CD4-positive, alpha-beta T cell (primary cell): ENCODE results near the gene SLC25A29. TPM values are rescaled to one million over a fixed set of nuclear protein-coding genes. Genes with fewer than 3 reads are reported as not detected.
A peak's percentile ranks its signal among the peaks of the same experiment; 100 is the strongest.

Experiments used
- ATAC-seq: fragments of 200-7000 bp; cut with Tn5 transposase; one replicate; pipeline ENCODE4 v1.10.0; 2022; ENCODE audit warnings: mild to moderate bottlenecking; ENCODE audit not compliant: poor library complexity
- CTCF ChIA-PET: fragments of 350-600 bp; sonication (Branson Sonifier 250); formaldehyde crosslinking; loops from one replicate; lab custom pipeline; 2021; ENCODE audit warnings: antibody characterized with exemption, inconsistent platforms; lab: Charles Lee
- POLR2A ChIA-PET: fragments of 350-600 bp; sonication (Branson Sonifier 250); formaldehyde crosslinking; loops from one replicate; lab custom pipeline; 2021; ENCODE audit warnings: antibody characterized with exemption, inconsistent platforms; lab: Charles Lee
- DNase-seq, 14 experiments: peaks; one replicate each; pipeline ENCODE4 v3.0.0-alpha.2; 2013 to 2020; ENCODE audit warnings: mixed read lengths in 2 of 14
- H3K27ac ChIP-seq, 2 donors: one replicate each; pipeline versions ENCODE4 v1.5.1 to v1.7.0; 2013; ENCODE audit warnings: low read length in 2 of 2, low read depth in 1 of 2, mild to moderate bottlenecking in 1 of 2
- H3K27me3 ChIP-seq, 2 experiments: 1 replicate in 1 of 2; 2 replicates in 1 of 2; pipeline versions ENCODE4 v1.6.1 to v1.7.0; 2013; ENCODE audit warnings: low read length in 2 of 2, control low read depth in 1 of 2, mild to moderate bottlenecking in 1 of 2, moderate library complexity in 1 of 2; ENCODE audit not compliant: insufficient read depth in 2 of 2, control insufficient read depth in 1 of 2
- H3K36me3 ChIP-seq: one replicate; pipeline ENCODE4 v1.6.1; 2013; ENCODE audit warnings: low read length, control low read depth; ENCODE audit not compliant: insufficient read depth
- H3K4me1 ChIP-seq: one replicate; pipeline ENCODE4 v1.6.1; 2013; ENCODE audit warnings: low read length, control low read depth; ENCODE audit not compliant: insufficient read depth
- H3K4me3 ChIP-seq: one replicate; pipeline ENCODE4 v1.5.1; 2013; ENCODE audit warnings: mild to moderate bottlenecking, low read length, moderate library complexity
- H3K9me3 ChIP-seq, 2 experiments: 1 replicate in 1 of 2; 2 replicates in 1 of 2; pipeline versions ENCODE4 v1.6.1 to v1.7.0; 2013; ENCODE audit warnings: low read length in 2 of 2, mild to moderate bottlenecking in 2 of 2, control low read depth in 1 of 2, moderate library complexity in 1 of 2; ENCODE audit not compliant: control insufficient read depth in 1 of 2, insufficient read depth in 1 of 2
- H3K27ac Mint-ChIP-seq: one replicate; pipeline ENCODE4 v1.8.0; 2020; ENCODE audit warnings: mixed read lengths
- H3K27me3 Mint-ChIP-seq: one replicate; pipeline ENCODE4 v1.8.0; 2021; ENCODE audit warnings: mixed read lengths
- H3K36me3 Mint-ChIP-seq: one replicate; pipeline ENCODE4 v1.8.0; 2021; ENCODE audit warnings: low read depth, mixed read lengths
- H3K4me1 Mint-ChIP-seq: one replicate; pipeline ENCODE4 v1.8.0; 2021; ENCODE audit warnings: low read depth, mixed read lengths
- H3K4me3 Mint-ChIP-seq: one replicate; pipeline ENCODE4 v1.8.0; 2020; ENCODE audit warnings: mild to moderate bottlenecking, mixed read lengths
- H3K9me3 Mint-ChIP-seq: one replicate; pipeline ENCODE4 v1.8.0; 2020; ENCODE audit warnings: mixed read lengths
- intact Hi-C, 2 experiments: fragments of 100-400 bp; cut with DNase I in 1 of 2; cut with micrococcal nuclease in 1 of 2; formaldehyde crosslinking; loops; one replicate each; pipeline versions ENCODE4 v1.15.1 to v1.9.0; 2023 to 2025; cut with DNase I, micrococcal nuclease
- total RNA-seq, 174 experiments: library from RNA in 2 of 174; stranded (reverse) in 2 of 174; gene quantifications; one replicate each; pipeline ENCODE4 v1.2.3 and lab custom pipeline; 2021 to 2026
- TF ChIP-seq, protein P1 (sequence below): fragments of 200-600 bp; IDR thresholded peaks from one replicate; pipeline ENCODE4 v1.8.0; 2022; ENCODE audit warnings: antibody characterized with exemption, mild to moderate bottlenecking

The SLC25A29 gene
- total RNA-seq, 2 experiments from 2014 or later, result 2.5 TPM

DNA sequence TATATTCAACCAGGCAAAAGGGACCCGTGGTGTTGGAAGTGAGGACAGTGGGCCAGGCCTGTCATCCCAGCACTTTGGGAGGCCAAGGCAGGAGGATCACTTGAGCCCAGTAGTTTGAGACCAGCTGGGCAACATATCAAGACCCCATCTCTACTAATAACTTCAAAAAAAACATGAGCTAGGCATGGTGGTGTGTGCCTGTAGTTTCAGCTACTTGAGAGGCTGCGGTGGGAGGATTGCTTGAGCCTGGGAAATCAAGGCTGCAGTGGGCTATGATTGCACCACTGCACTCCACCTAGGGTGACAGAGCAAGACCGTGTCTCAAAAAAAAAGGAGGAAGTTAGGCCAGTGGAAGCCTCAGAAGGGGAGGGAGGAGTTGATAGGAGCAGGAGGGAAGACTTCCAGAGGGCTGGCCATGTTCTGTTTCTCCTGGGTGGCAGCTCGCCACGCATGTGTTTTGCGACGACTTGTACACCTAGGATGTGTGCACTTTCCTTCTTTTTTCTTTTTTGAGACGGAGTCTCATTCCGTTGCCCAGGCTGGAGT is 10.1 kb downstream of the SLC25A29 start:
- Histone ChIP-seq H3K9me3 (no peaks in the 10 kb centered on the region), H3K4me1 (peaks cover 7% of the 10 kb centered on the region), H3K27ac (no peak overlapping the region), H3K27me3 (no peaks in the 10 kb centered on the region), H3K4me3 (no peak overlapping the region), H3K36me3 (peaks cover 6% of the 10 kb centered on the region)
- DNase-seq (peak in 1 of 14 experiments; percentile 22), ATAC-seq (no peak)
- intact Hi-C loops, result no loop called here
- Mint-ChIP-seq H3K27ac (no peak overlapping the region), H3K36me3 (no peaks in the 10 kb centered on the region), H3K9me3 (no peaks in the 10 kb centered on the region), H3K27me3 (no peaks in the 10 kb centered on the region), H3K4me3 (no peak overlapping the region), H3K4me1 (no peaks in the 10 kb centered on the region)
- ChIA-PET POLR2A (no interaction called here), CTCF (interaction anchor here (2.5 kb wide), 1 partner anchor 11 kb away, joined by 8 read pairs; no protein-coding TSS in a partner anchor)
- TF ChIP-seq, protein P1, sequence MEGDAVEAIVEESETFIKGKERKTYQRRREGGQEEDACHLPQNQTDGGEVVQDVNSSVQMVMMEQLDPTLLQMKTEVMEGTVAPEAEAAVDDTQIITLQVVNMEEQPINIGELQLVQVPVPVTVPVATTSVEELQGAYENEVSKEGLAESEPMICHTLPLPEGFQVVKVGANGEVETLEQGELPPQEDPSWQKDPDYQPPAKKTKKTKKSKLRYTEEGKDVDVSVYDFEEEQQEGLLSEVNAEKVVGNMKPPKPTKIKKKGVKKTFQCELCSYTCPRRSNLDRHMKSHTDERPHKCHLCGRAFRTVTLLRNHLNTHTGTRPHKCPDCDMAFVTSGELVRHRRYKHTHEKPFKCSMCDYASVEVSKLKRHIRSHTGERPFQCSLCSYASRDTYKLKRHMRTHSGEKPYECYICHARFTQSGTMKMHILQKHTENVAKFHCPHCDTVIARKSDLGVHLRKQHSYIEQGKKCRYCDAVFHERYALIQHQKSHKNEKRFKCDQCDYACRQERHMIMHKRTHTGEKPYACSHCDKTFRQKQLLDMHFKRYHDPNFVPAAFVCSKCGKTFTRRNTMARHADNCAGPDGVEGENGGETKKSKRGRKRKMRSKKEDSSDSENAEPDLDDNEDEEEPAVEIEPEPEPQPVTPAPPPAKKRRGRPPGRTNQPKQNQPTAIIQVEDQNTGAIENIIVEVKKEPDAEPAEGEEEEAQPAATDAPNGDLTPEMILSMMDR, result no peak

DNA sequence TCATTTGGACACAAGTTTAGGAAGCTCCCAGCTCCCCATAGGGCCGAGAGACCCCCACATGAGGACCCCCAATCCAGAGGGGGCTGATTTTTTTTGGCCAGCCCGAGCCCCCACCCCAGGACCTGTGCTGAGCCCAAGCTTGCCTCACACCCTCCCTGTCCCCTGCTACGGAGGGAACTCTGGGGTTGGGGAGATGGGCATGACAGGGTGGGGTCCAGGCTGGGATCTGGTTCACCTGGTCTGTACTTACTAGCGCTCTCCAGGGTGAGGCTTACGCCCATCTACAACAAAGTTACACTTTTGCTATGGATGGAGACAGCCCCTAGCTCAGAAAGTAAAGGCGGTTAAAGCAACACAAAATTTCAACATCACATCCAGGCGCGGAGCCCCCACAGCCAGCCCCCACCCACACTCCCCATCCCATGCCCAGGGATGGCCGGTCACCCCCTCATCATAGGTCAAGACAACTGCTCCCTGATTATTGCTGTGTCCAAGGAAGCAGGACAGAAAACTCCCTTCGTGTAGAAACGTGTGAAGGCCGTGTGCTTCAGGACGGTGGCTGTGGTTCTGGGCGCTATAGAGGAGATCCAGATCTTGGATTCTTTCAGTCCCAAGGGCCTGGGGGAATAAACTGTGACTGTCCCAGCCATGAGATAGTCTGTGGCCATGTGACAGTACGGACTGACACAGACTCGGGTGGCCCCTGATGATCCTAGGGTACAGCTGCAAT is 10.7 kb downstream of the SLC25A29 start:
- H3K27ac ChIP-seq, result no peak overlapping the region
- no peaks in the 10 kb centered on the region for H3K4me1 Mint-ChIP-seq
- no peak for ATAC-seq
- no peak overlapping the region for H3K4me3 ChIP-seq
- H3K27ac Mint-ChIP-seq, result no peak overlapping the region
- no peaks in the 10 kb centered on the region for H3K27me3 Mint-ChIP-seq
- no peaks in the 10 kb centered on the region for H3K9me3 ChIP-seq
- H3K27me3 ChIP-seq, result no peaks in the 10 kb centered on the region
- H3K9me3 Mint-ChIP-seq, result no peaks in the 10 kb centered on the region
- ChIA-PET POLR2A (no interaction called here), CTCF (interaction anchor here (2.5 kb wide), 1 partner anchor 10 kb away, joined by 8 read pairs; no protein-coding TSS in a partner anchor)
- H3K4me3 Mint-ChIP-seq, result no peak overlapping the region
- TF ChIP-seq, protein P1, result no peak
- no peak for DNase-seq
- H3K36me3 Mint-ChIP-seq, result no peaks in the 10 kb centered on the region
- H3K4me1 ChIP-seq, result peaks cover 7% of the 10 kb centered on the region
- intact Hi-C loops, result no loop called here
- peaks cover 8% of the 10 kb centered on the region for H3K36me3 ChIP-seq

DNA sequence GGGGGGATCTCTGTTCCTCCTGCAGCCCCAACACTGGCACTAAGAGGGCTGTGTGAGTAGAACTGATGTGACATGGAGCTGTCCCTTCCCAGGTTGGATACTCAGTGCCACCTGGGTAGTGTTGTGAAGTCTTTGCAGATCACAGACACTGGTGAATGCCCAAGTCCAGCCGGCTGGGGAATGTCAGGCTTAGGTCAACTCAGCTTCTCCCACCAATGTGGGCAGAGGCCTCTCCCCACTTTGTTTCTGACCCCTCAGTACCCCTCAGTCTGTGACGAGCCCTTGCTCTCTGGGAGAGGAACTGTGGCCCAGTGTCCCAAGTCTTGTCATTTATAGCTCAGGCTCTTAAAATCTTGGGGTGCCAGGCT is 11.3 kb downstream of the SLC25A29 start:
- peaks cover 8% of the 10 kb centered on the region for H3K36me3 ChIP-seq
- H3K9me3 ChIP-seq, result no peaks in the 10 kb centered on the region
- ChIA-PET CTCF (interaction anchor here (2.5 kb wide), 1 partner anchor 10 kb away, joined by 8 read pairs; no protein-coding TSS in a partner anchor), POLR2A (no interaction called here)
- H3K4me1 ChIP-seq, result peaks cover 7% of the 10 kb centered on the region
- no peak overlapping the region for H3K4me3 ChIP-seq
- DNase-seq, result no peak
- no peaks in the 10 kb centered on the region for H3K9me3 Mint-ChIP-seq
- TF ChIP-seq, protein P1, result no peak
- no peak overlapping the region for H3K27ac Mint-ChIP-seq
- no peak overlapping the region for H3K4me3 Mint-ChIP-seq
- intact Hi-C loops, result no loop called here
- no peaks in the 10 kb centered on the region for H3K4me1 Mint-ChIP-seq
- no peak overlapping the region for H3K27ac ChIP-seq
- ATAC-seq, result no peak
- H3K27me3 ChIP-seq, result no peaks in the 10 kb centered on the region
- no peaks in the 10 kb centered on the region for H3K27me3 Mint-ChIP-seq
- no peaks in the 10 kb centered on the region for H3K36me3 Mint-ChIP-seq
